Activated CD8-positive, alpha-beta memory T cell treated with anti-CD3 and anti-CD28 coated beads for 24 hours (primary cell): ENCODE data around the gene SDK1.

ENCODE experiments used
- DNase-seq: peaks from one replicate; pipeline ENCODE4 v3.0.0-alpha.2; 2020

Gene SDK1

DNA sequence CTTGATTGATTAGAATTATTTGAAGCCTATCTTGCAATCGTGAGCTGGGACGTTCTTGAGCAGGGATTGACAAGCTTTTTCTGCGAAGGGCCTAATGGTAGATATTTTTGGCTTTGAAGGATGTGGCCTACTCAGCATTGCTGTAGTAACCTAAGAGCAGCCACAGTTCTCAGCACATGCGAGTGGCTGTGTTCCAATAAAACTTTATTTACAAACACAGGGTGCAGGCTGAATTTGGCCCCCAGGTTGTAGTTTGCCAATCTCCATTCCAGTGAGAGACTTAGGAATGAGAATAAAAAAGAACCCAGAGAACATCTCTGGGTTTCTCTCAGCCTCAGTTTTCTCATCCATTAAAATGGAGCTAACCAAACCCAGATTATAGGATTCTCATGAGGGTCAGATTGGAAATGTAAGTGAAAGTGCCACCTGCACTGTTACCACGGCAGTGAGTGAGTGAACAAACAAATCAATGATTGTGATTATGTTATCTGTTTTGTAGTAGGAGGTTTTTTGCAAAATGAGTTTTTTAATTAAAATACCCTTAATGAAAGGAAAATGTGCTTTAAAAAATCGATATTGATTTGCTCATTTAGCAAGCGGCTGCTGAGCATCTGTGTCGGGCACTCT lies 664.0 kb downstream of the SDK1 start:
- DNase-seq, result no peak

- DNase-seq, result no peak
Observed at GRCh38 chr7:3965794-3966395, 664.8 kb downstream of the SDK1 start.

DNA sequence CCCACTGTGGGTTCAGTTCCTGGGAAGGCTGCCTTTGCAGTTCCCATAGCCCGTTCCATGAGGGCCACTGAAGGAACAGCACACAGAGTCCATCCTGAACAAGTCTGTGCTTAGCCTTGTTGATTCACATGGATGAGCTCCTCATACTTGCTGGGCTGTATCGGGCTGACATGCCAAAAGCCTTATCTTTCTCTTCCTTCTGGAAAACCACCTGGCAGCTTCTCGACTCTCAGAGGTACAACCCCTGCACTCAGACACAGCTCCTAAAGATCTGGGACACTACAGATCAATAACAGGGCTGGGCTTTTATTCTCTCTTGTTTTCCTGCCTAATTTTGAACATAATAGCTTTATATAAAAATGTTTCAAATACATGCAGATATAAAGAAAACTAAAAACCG lies 667.2 kb downstream of the SDK1 start:
- DNase-seq, result no peak

DNA sequence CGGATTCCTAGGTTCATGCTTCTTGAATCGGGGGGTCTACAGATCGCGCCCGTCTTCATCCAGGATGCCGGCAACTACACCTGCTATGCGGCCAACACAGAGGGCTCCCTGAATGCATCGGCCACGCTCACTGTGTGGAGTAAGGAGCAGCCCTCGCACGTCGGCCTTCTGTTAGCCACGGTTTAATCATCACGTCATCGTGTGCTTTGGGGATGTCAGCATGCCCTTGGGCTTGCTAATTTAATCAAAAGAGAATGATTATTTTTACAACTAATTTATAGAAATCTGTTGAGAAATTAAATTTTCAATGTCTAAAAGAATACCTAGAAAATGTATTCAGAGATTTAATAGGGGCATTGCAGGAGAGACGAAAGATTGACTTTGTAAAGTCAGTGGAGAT lies 668.2 kb downstream of the SDK1 start:
- no peak for DNase-seq

DNA sequence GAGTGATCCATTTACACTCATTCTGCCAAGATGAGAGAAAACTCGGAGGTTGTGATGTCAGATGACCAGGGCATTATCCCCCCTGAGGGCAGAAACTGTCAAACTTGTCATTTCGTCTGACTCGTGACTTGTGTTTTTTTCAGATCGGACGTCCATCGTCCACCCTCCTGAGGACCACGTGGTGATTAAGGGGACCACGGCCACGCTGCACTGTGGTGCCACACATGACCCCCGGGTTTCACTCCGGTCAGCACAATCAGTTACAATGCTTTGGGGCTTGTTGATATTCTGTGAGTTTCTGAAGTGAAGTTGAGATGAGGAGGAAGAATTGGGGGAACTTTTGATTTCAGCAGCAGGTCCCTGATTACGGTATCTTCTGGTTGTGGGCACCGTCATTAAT lies 670.3 kb downstream of the SDK1 start:
- DNase-seq, result no peak

GRCh38 chr7:3973264-3973663 lies 672.2 kb downstream of the SDK1 start:
- DNase-seq, result no peak

GRCh38 chr7:3974329-3974728 lies 673.3 kb downstream of the SDK1 start:
- DNase-seq, result no peak

GRCh38 chr7:3975371-3975770 lies 674.3 kb downstream of the SDK1 start:
- no peak for DNase-seq

- DNase-seq, result no peak
Observed at GRCh38 chr7:3977391-3977790, 676.3 kb downstream of the SDK1 start.

DNA sequence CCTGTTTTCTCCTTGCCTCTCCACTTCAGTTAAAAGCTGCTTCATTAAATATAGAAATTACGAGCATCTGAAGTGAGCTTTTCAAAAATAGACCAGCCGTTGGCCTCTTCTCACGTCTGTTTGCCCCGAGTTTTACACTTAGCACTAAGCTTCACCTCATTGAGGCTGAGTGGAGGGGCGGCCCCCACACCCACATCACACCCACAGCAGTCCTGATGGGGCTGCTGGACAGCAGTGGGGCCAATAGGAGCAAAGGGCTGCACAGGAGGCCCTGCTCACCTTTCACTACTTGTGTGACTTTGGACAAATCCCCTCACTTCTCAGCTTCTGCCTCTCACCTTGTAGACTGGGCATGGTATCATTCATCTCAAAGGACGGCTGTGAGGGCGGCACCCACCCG lies 677.8 kb downstream of the SDK1 start:
- no peak for DNase-seq

DNA sequence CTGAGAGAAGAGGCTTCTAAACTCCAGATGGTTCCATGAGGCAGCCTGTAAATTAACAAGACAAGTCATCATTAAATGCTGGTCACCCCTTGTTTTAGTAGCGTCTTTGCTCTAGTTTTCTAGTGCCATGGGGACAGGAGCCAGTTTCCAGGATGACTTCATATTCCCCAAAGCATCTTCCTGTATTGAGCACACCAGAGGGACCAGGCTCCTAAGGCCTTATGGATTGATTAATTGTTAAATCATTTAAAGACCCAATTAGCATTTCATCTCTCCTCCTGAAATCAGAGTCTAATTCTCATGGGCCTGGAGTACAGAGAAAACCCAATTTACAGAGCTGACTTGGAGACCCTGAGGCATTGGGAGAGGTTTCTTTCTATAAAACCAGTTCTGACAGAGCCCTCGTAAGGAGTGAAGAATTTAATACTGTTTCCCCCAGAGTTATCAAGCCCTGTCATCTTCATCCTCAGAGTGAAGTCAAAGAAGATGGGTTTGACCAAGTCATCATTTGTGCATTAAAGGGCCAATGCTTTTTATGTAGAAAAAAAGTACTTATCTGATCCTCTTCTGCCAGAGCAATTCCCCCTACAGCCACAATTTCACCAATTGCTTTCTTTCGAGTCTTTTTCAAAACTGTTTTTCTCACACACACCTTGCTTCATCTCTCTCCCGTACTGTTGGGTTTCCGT lies 678.7 kb downstream of the SDK1 start:
- no peak for DNase-seq

GRCh38 chr7:3980300-3980643 lies 679.2 kb downstream of the SDK1 start:
- DNase-seq, result no peak

DNA sequence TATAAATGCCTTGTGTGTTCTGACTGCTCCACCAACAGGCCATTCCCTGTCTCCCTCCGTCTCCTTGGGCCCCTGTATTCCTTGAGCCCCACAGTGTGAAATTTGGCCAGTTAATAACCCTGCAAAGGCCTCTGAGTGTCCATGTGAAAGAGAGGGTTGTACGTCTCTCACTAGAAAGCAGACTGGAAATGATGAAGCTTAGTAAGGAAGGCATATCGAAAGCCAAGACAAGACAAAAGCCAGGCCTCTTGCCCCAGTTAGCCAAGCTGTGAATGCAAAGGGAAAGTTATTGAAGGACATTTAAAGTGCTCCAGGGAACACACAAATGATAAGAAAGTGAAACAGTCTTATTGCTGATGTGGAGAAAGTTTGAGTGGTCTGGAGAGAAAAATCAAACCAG lies 680.2 kb downstream of the SDK1 start:
- no peak for DNase-seq

GRCh38 chr7:3984456-3984855 lies 683.4 kb downstream of the SDK1 start:
- DNase-seq, result no peak

DNA sequence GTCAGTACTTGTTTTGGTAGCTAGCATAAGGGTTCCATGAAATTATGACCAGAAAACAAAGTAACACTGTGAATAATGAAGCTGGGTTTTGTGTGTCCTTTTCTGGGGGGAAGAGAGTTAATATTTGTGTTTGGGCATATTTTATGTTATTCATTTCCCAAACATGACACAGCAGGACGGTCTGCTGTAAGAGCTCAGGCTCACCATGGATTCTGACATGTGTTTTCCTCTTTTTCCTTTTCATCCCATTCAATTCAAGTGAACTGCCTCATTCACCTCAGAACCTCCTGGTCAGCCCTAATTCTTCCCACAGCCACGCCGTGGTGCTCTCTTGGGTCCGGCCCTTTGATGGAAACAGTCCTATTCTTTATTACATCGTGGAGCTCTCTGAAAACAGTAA lies 685.9 kb downstream of the SDK1 start:
- DNase-seq, result no peak

DNA sequence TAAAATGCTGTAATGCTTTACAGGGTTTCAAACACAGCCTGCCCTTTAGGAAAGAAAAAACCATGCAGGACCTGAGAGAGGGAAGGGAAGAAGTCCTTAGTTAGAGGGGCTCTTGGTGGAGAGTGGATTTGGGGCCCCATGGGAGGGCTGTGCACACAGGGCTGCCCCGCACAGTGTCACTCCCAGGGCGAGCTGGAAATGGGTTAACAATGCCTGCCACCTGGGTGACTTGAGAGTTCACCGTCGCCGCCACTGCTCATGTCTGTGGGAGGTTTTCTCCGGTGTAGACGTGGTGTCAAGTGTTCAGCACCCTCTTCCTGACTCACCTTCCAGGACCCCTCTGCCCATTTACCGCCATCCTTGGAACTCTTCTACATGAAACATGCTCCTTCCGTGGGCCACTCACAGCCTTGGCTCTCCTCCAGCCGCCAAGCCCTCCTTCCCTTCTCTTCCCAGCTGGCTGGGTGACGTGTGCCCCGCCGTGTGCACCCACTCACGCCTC lies 686.4 kb downstream of the SDK1 start:
- DNase-seq, result no peak

GRCh38 chr7:3989723-3990122 lies 688.7 kb downstream of the SDK1 start:
- no peak for DNase-seq

GRCh38 chr7:3991731-3992231 lies 690.7 kb downstream of the SDK1 start:
- DNase-seq, result no peak

- DNase-seq, result no peak
Observed at GRCh38 chr7:3992841-3993240, 691.8 kb downstream of the SDK1 start.

DNA sequence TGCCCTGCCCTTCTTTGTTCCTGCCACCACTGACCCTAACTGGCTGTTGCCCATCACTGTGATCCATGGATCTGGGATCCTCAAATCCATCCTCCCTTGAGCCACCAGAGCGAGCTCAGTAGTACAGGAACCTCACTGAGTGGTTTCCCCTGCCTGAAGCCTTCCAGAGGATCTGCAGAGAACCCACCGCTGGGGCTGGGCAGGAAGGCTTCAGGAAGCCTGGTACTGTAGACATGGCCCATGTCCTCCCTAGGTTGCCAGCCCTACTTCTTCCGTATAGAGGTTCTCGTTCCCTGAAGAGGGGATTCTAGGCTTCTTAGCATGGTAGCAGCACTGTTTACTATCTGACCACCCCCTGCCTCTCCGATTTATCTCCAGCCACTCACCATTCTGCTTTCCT lies 693.7 kb downstream of the SDK1 start:
- no peak for DNase-seq

DNA sequence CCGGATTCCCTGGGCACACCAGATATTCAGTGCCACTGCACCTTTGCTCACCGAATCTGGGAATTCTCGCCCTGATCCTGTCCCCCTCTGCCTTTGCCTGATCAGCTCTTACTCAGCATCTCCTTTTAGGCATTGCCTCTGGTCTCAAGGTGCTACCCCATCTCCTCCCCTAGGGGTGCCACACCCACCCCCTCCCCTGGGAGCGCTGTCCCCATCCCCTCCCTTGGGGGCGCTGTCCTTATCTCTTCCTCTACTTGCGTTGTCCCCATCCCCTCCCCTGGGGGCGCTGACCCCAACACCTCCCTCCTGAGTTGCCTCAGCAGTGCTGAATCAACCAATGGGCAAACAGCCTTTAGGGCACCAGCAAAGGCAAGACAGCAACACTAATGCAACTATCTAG lies 694.1 kb downstream of the SDK1 start:
- DNase-seq, result no peak

GRCh38 chr7:3998060-3998459 lies 697.0 kb downstream of the SDK1 start:
- DNase-seq, result no peak

- DNase-seq, result no peak
Observed at GRCh38 chr7:4000139-4000538, 699.1 kb downstream of the SDK1 start.

GRCh38 chr7:4000934-4001333 lies 699.9 kb downstream of the SDK1 start:
- no peak for DNase-seq
